ENCODE results near the gene VPS4B.

- no peak for TF ChIP-seq CTCF (IDR thresholded peaks at IDR 0.05)
- no peak for TF ChIP-seq POLR2A (IDR thresholded peaks at IDR 0.05)
Observed at GRCh38 chr18:63365876-63366212, 56.4 kb downstream of the VPS4B start.

Data from testis (tissue), 2 donors.